Mammary epithelial cell (primary cell): Measurements from ENCODE around the gene ERCC8.

Source experiments
- CTCF ChIP-seq, 2 donors: IDR thresholded peaks in 1 of 2; conservative IDR thresholded peaks in 1 of 2; 2 replicates each; pipeline ENCODE4 v1.5.1; 2011 to 2012; ENCODE audit warnings: inconsistent platforms in 2 of 2, low read length in 2 of 2, mild to moderate bottlenecking in 2 of 2, control low read depth in 1 of 2, low read depth in 1 of 2; ENCODE audit not compliant: insufficient read depth in 1 of 2; ENCODE audit errors: extremely low read depth in 1 of 2
- EZH2 ChIP-seq: IDR thresholded peaks from 2 replicates; pipeline ENCODE4 v1.6.1; 2012; ENCODE audit warnings: low read length, inconsistent platforms, borderline replicate concordance

- no peak for TF ChIP-seq CTCF (conservative IDR thresholded peaks at IDR 0.05 in 1 of 2, IDR thresholded peaks at IDR 0.05 in 1 of 2; ENCODE audit: extremely low read depth in 1 of 2, insufficient read depth in 1 of 2, low read depth in 1 of 2, low read length in 2 of 2)
- no peak for TF ChIP-seq EZH2
These were observed 114.2 kb downstream of the ERCC8 start for GRCh38 chr5:60830581-60831127.
